HepG2 (cell line): Measurements from ENCODE around the gene REM2. TPM values are rescaled to one million over a fixed set of nuclear protein-coding genes. Genes with fewer than 3 reads are reported as not detected.

Experiments
- DR1 ChIP-seq: sonication (generic); formaldehyde crosslinking; IDR thresholded peaks from 2 replicates; pipeline ENCODE4 v1.8.0; 2021; ENCODE audit warnings: mild to moderate bottlenecking, missing genetic modification reagents, inconsistent platforms
- FLYWCH1 ChIP-seq: sonication (generic); formaldehyde crosslinking; IDR thresholded peaks from 2 replicates; pipeline ENCODE4 v1.8.1; 2023; ENCODE audit warnings: mild to moderate bottlenecking, missing genetic modification reagents
- GFI1 ChIP-seq: sonication (generic); formaldehyde crosslinking; IDR thresholded peaks from 2 replicates; pipeline ENCODE4 v1.5.0; 2020; ENCODE audit warnings: missing genetic modification reagents, mild to moderate bottlenecking, borderline replicate concordance
- HOXA9 ChIP-seq: sonication (generic); formaldehyde crosslinking; IDR thresholded peaks from 2 replicates; pipeline ENCODE4 v1.8.1; 2022; ENCODE audit warnings: missing genetic modification reagents, mild to moderate bottlenecking, moderate library complexity, borderline replicate concordance
- JARID2 ChIP-seq: sonication (generic); formaldehyde crosslinking; IDR thresholded peaks from 2 replicates; pipeline ENCODE4 v1.8.1; 2023; ENCODE audit warnings: missing genetic modification reagents, inconsistent platforms; ENCODE audit not compliant: insufficient replicate concordance
- JUN ChIP-seq: sonication (generic); formaldehyde crosslinking; IDR thresholded peaks from 2 replicates; pipeline ENCODE4 v1.4.0; 2020; ENCODE audit warnings: mild to moderate bottlenecking, missing genetic modification reagents
- LRRFIP1 ChIP-seq: sonication (generic); formaldehyde crosslinking; conservative IDR thresholded peaks from 2 replicates; pipeline ENCODE4 v1.4.0; 2020; ENCODE audit warnings: missing genetic modification reagents
- PHF5A ChIP-seq: IDR thresholded peaks from one replicate; pipeline ENCODE4 v1.6.1; 2018; ENCODE audit warnings: low read depth, missing genetic modification reagents; ENCODE audit not compliant: unreplicated experiment
- POGZ ChIP-seq: sonication (generic); formaldehyde crosslinking; IDR thresholded peaks from 2 replicates; pipeline ENCODE4 v1.4.0; 2020; ENCODE audit warnings: mild to moderate bottlenecking, missing genetic modification reagents
- STAT6 ChIP-seq: sonication (generic); formaldehyde crosslinking; IDR thresholded peaks from 2 replicates; pipeline ENCODE4 v1.4.0; 2020; ENCODE audit warnings: missing genetic modification reagents, mild to moderate bottlenecking, borderline replicate concordance
- TRIM24 ChIP-seq: sonication (generic); formaldehyde crosslinking; IDR thresholded peaks from 2 replicates; pipeline ENCODE4 v1.8.0; 2022; ENCODE audit warnings: mild to moderate bottlenecking, missing genetic modification reagents
- ZFP91 ChIP-seq: sonication (generic); formaldehyde crosslinking; IDR thresholded peaks from 2 replicates; pipeline ENCODE4 v1.9.0; 2022; ENCODE audit warnings: missing genetic modification reagents, mild to moderate bottlenecking, borderline replicate concordance
- ZNF362 ChIP-seq: sonication (generic); formaldehyde crosslinking; IDR thresholded peaks from 2 replicates; pipeline ENCODE4 v1.4.0; 2020; ENCODE audit warnings: missing genetic modification reagents, mild to moderate bottlenecking, borderline replicate concordance
- ZNF616 ChIP-seq: sonication (generic); formaldehyde crosslinking; IDR thresholded peaks from 2 replicates; pipeline ENCODE4 v1.5.0; 2020; ENCODE audit warnings: low read depth, mild to moderate bottlenecking, missing genetic modification reagents
- ZNF709 ChIP-seq: sonication (generic); formaldehyde crosslinking; IDR thresholded peaks from 2 replicates; pipeline ENCODE4 v1.5.0; 2020; ENCODE audit warnings: mild to moderate bottlenecking, missing genetic modification reagents
- ZNF770 ChIP-seq: sonication (generic); formaldehyde crosslinking; IDR thresholded peaks from 2 replicates; pipeline ENCODE4 v1.5.0; 2020; ENCODE audit warnings: mild to moderate bottlenecking, missing genetic modification reagents
- ZNF775 ChIP-seq: sonication (generic); formaldehyde crosslinking; IDR thresholded peaks from 2 replicates; pipeline ENCODE4 v1.4.0; 2020; ENCODE audit warnings: missing genetic modification reagents, mild to moderate bottlenecking, moderate library complexity, borderline replicate concordance
- ZNF891 ChIP-seq: sonication (generic); formaldehyde crosslinking; IDR thresholded peaks from 2 replicates; pipeline ENCODE4 v1.5.0; 2020; ENCODE audit warnings: mild to moderate bottlenecking, missing genetic modification reagents
- polyA plus RNA-seq, 8 experiments: library from polyadenylated mRNA; depleted of rRNA in 3 of 8; stranded (reverse) in 7 of 8; unstranded in 1 of 8; fragments of >200 nt; fragmentation: Illumina TruSeq in 4 of 8; extraction: Trizol in 4 of 8; gene quantifications; 2 replicates each; pipeline versions ENCODE4 v1.2.1 to v1.2.3, GENCODE V29; 2011 to 2016; ENCODE audit warnings: low read depth in 4 of 8, missing spikeins in 1 of 8, mixed read lengths in 1 of 8; ENCODE audit not compliant: insufficient read depth in 1 of 8
- total RNA-seq, 5 experiments: library from RNA; depleted of rRNA; stranded (reverse); fragments of >200 nt; fragmentation: Illumina TruSeq; extraction: Trizol; gene quantifications; 2 replicates each; pipeline ENCODE4 v1.2.3, GENCODE V29; 2016; ENCODE audit warnings: low read depth in 1 of 5

The REM2 gene
- total and polyA plus RNA-seq, 2 of the 13 experiments (the other 11 are each of a cell fraction or from before 2014, with no cell fraction given): 0.20 TPM; not detected in 1

DNA sequence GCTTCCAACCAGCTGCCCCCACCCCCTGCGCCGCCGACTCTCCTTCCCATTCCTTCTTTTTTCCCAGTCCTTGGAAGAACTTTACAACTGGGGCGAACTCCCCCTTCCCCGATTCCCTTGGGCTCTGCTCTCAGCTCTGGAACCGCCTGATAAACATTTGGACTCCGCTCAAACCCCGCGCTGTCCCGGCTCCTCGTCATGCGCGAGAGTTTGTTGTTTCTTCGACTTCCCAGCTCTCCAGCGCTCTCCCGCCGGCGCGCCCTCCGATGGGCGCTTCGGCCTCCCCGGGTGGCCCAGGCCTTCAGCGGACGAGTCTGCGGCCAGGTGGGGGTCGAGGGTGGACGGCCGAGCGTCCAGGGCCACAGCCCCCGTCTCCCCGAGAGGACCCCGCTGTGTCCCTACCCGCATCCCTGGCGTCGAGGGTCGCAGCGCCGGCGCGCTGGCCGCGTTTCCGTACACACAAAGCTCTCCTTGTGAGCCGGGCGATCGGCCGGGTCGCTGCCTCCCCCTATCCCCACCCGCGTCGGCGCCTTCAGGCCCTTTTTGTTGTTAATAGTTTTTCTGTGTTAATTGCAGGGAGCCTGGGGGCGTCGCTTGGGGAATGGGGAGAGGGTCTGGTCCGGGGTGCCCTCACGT lies 45.8 kb upstream of the REM2 start (continued):
- TF ChIP-seq ZNF770 (CRISPR knock-in tag): peak; percentile 46; the same call in 1 of the 2 replicates
- no peak for TF ChIP-seq LRRFIP1 (CRISPR knock-in tag)
- peak; percentile 90 for TF ChIP-seq ZNF891 (CRISPR knock-in tag)
- peak; percentile 8; the same call in 1 of the 2 replicates for TF ChIP-seq FLYWCH1
- 0 out of 2 replicates have a peak, but pooled peaks have one; percentile 64 for TF ChIP-seq JUN
- TF ChIP-seq PHF5A (CRISPR knock-in tag): no peak
- TF ChIP-seq STAT6 (CRISPR knock-in tag): no peak
- TF ChIP-seq ZNF362: no peak
- no peak for TF ChIP-seq DR1
- no peak; the same call in 1 of the 2 replicates for TF ChIP-seq ZFP91 (CRISPR knock-in tag)
- TF ChIP-seq TRIM24: no peak
- TF ChIP-seq ZNF775 (CRISPR knock-in tag): no peak
- TF ChIP-seq HOXA9 (CRISPR knock-in tag): no peak
- TF ChIP-seq GFI1: no peak; the same call in 1 of the 2 replicates
- peak; percentile 47; the same call in 1 of the 2 replicates for TF ChIP-seq POGZ (CRISPR knock-in tag)
- TF ChIP-seq JARID2 (CRISPR knock-in tag): no peak
- no peak; the same call in 1 of the 2 replicates for TF ChIP-seq ZNF616 (CRISPR knock-in tag)
- peak; percentile 84; the same call in 1 of the 2 replicates for TF ChIP-seq ZNF709
